ENCODE results near the gene ALB.

The ALB gene

GRCh38 chr4:73432169-73433000, 28.3 kb downstream of the ALB start:
- DNase-seq, result no peak

GRCh38 chr4:73433140-73433539, 29.1 kb downstream of the ALB start:
- no peak for DNase-seq

- no peak for DNase-seq
Measured at GRCh38 chr4:73434311-73434710, 30.2 kb downstream of the ALB start.

- no peak for DNase-seq
Measured at GRCh38 chr4:73435984-73436383, 31.9 kb downstream of the ALB start, which contains the start of gene AFP. Gene AFP (plus strand): TSS chr4:73436221. CDS start chr4:73436263, 42 bp downstream.

- no peak for DNase-seq
Measured at GRCh38 chr4:73436674-73437557, 32.8 kb downstream of the ALB start.

- no peak for DNase-seq
Measured at GRCh38 chr4:73437558-73437956, 33.5 kb downstream of the ALB start.

- DNase-seq, result no peak
Measured at GRCh38 chr4:73438048-73438447, 34.0 kb downstream of the ALB start.

- DNase-seq, result no peak
Measured at GRCh38 chr4:73438582-73439215, 34.6 kb downstream of the ALB start.

- no peak for DNase-seq
Measured at GRCh38 chr4:73439445-73439844, 35.4 kb downstream of the ALB start.

- no peak for DNase-seq
Measured at GRCh38 chr4:73439991-73440390, 35.9 kb downstream of the ALB start.

- DNase-seq, result no peak
Measured at GRCh38 chr4:73440653-73441052, 36.6 kb downstream of the ALB start.

- DNase-seq, result no peak
Measured at GRCh38 chr4:73442275-73442674, 38.2 kb downstream of the ALB start.

- no peak for DNase-seq
Measured at GRCh38 chr4:73443224-73443623, 39.1 kb downstream of the ALB start.

- no peak for DNase-seq
Measured at GRCh38 chr4:73445383-73446335, 41.6 kb downstream of the ALB start.

- no peak for DNase-seq
Measured at GRCh38 chr4:73446336-73446938, 42.4 kb downstream of the ALB start.

GRCh38 chr4:73447671-73448070, 43.6 kb downstream of the ALB start:
- no peak for DNase-seq

- no peak for DNase-seq
Measured at GRCh38 chr4:73448448-73449203, 44.5 kb downstream of the ALB start.

GRCh38 chr4:73450398-73451004, 46.4 kb downstream of the ALB start:
- no peak for DNase-seq

GRCh38 chr4:73451404-73451803, 47.3 kb downstream of the ALB start:
- no peak for DNase-seq

GRCh38 chr4:73451981-73452747, 48.1 kb downstream of the ALB start:
- DNase-seq, result no peak

Data from stimulated activated CD4-positive, alpha-beta T cell treated with anti-CD3 and anti-CD28 coated beads, Interleukin-2, amount 100 ng/mL, for 24 hours (primary cell).